Cardiac septum (tissue), 1 donor: ENCODE measurements around the gene DDX23. TPM values are rescaled to one million over a fixed set of nuclear protein-coding genes. Genes with fewer than 3 reads are reported as not detected.

Experiments
- DNase-seq: peaks from one replicate; pipeline ENCODE4 v3.0.0-alpha.2; 2020; ENCODE audit warnings: low spot score
- intact Hi-C: fragments of 100-400 bp; cut with DNase I; formaldehyde crosslinking; loops from one replicate; pipeline ENCODE4 v1.14.0; 2022
- total RNA-seq: library from RNA; stranded (reverse); fragmentation: NEBNext Ultra II Directional; extraction: Animal tissue kit (Norgen Biotek cat#: 25700); gene quantifications from one replicate; pipeline ENCODE4 v1.2.1, GENCODE V29; 2021
- donor health status: DM: no; HTN: no; CAD: no.

Gene DDX23
- total RNA-seq, 1 donor from 2014 or later: 33.3 TPM

- no peak for DNase-seq
- intact Hi-C loops: no loop called here
Measured at GRCh38 chr12:48827513-48828096, 24.4 kb downstream of the DDX23 start.

GRCh38 chr12:48827026-48827425 is 24.9 kb downstream of the DDX23 start:
- intact Hi-C loops: no loop called here
- DNase-seq: no peak

- intact Hi-C loops: no loop called here
- no peak for DNase-seq
Measured at GRCh38 chr12:48826209-48826855, 25.6 kb downstream of the DDX23 start.

- no peak for DNase-seq
- intact Hi-C loops: no loop called here
Measured at GRCh38 chr12:48824905-48825304, 27.1 kb downstream of the DDX23 start.

- intact Hi-C loops: no loop called here
- DNase-seq: no peak
Measured at GRCh38 chr12:48824112-48824511, 27.9 kb downstream of the DDX23 start.

- no peak for DNase-seq
- intact Hi-C loops: no loop called here
Measured at GRCh38 chr12:48823281-48823680, 28.7 kb downstream of the DDX23 start.

GRCh38 chr12:48822711-48823110 is 29.3 kb downstream of the DDX23 start:
- intact Hi-C loops: no loop called here
- DNase-seq: no peak

- no peak for DNase-seq
- intact Hi-C loops: no loop called here
Measured at GRCh38 chr12:48822139-48822538, 29.8 kb downstream of the DDX23 start.

GRCh38 chr12:48819986-48820725 is 31.8 kb downstream of the DDX23 start:
- no peak for DNase-seq
- intact Hi-C loops: no loop called here

- intact Hi-C loops: no loop called here
- DNase-seq: no peak
Measured at GRCh38 chr12:48818831-48819590, 33.0 kb downstream of the DDX23 start.

GRCh38 chr12:48817873-48818830 is 33.8 kb downstream of the DDX23 start, which contains the start of gene CACNB3:
TSS of gene CACNB3 (plus strand) at chr12:48818496. CDS start at chr12:48818930, 434 bp downstream.
- DNase-seq: peak; percentile 89
- intact Hi-C loops: no loop called here

GRCh38 chr12:48816143-48816854 is 35.7 kb downstream of the DDX23 start:
- intact Hi-C loops: no loop called here
- DNase-seq: no peak

GRCh38 chr12:48815126-48816110 is 36.5 kb downstream of the DDX23 start:
- peak; percentile 86 for DNase-seq
- intact Hi-C loops: no loop called here

GRCh38 chr12:48814262-48815125 is 37.5 kb downstream of the DDX23 start:
- peak; percentile 91 for DNase-seq
- intact Hi-C loops: no loop called here

GRCh38 chr12:48813465-48814261 is 38.3 kb downstream of the DDX23 start:
- intact Hi-C loops: no loop called here
- DNase-seq: no peak

- intact Hi-C loops: no loop called here
- DNase-seq: no peak
Measured at GRCh38 chr12:48812389-48812788, 39.6 kb downstream of the DDX23 start.
